GM21526 (cell line): ENCODE results near the gene TCF12.
"Not testable (repeated sequence)": the region's sequence is repeated elsewhere in the genome, so short reads cannot be mapped to it uniquely, and the experiment has no call there.

ENCODE experiments used
- ATAC-seq: cut with Tn5 transposase; IDR thresholded peaks from one replicate; pipeline ENCODE4 v1.9.1; 2021; ENCODE audit warnings: moderate library complexity; ENCODE audit not compliant: unreplicated experiment, low FRiP score

TCF12 gene

GRCh38 chr15:57118013-57118799 lies 199.8 kb downstream of the TCF12 start:
- no peak for ATAC-seq

- no peak for ATAC-seq
Observed at GRCh38 chr15:57122080-57122840, 203.8 kb downstream of the TCF12 start.

GRCh38 chr15:57124036-57124435 lies 205.6 kb downstream of the TCF12 start:
- no peak for ATAC-seq

GRCh38 chr15:57129064-57129463 lies 210.6 kb downstream of the TCF12 start:
- ATAC-seq, result no peak

GRCh38 chr15:57130956-57131355 lies 212.5 kb downstream of the TCF12 start:
- no peak for ATAC-seq

GRCh38 chr15:57133127-57133968 lies 214.9 kb downstream of the TCF12 start:
- no peak for ATAC-seq

- ATAC-seq, result no peak
Observed at GRCh38 chr15:57134071-57134605, 215.7 kb downstream of the TCF12 start.

GRCh38 chr15:57134851-57135250 lies 216.4 kb downstream of the TCF12 start:
- no peak for ATAC-seq

- no peak for ATAC-seq
Observed at GRCh38 chr15:57135800-57136199, 217.4 kb downstream of the TCF12 start.

- ATAC-seq, result no peak
Observed at GRCh38 chr15:57138349-57138788, 219.9 kb downstream of the TCF12 start.

GRCh38 chr15:57143511-57144078 lies 225.2 kb downstream of the TCF12 start:
- no peak for ATAC-seq

GRCh38 chr15:57144448-57144847 lies 226.0 kb downstream of the TCF12 start:
- ATAC-seq, result no peak

GRCh38 chr15:57146506-57147201 lies 228.2 kb downstream of the TCF12 start:
- ATAC-seq, result no peak

GRCh38 chr15:57147621-57148020 lies 229.2 kb downstream of the TCF12 start:
- no peak for ATAC-seq

- ATAC-seq, result no peak
Observed at GRCh38 chr15:57148262-57148661, 229.8 kb downstream of the TCF12 start.

- no peak for ATAC-seq
Observed at GRCh38 chr15:57149196-57149595, 230.8 kb downstream of the TCF12 start.

GRCh38 chr15:57150066-57150865 lies 231.8 kb downstream of the TCF12 start:
- no peak for ATAC-seq

GRCh38 chr15:57150866-57151203 lies 232.4 kb downstream of the TCF12 start:
- not testable (repeated sequence) for ATAC-seq

- ATAC-seq, result no peak
Observed at GRCh38 chr15:57152133-57152532, 233.7 kb downstream of the TCF12 start.
